ENCODE results near the gene DNAJC18. TPM values are rescaled to one million over a fixed set of nuclear protein-coding genes. Genes with fewer than 3 reads are reported as not detected.

DNAJC18 gene
- polyA plus RNA-seq, 1 experiment, result 17.7 TPM

- ChIA-PET POLR2A (interaction anchor here (1.5 kb wide), 1 partner anchor 44 kb away, joined by 3 read pairs; the partner anchor contains the start of gene PAIP2), CTCF (no interaction called here)
- H3K4me3 ChIP-seq (ENCODE audit: low read depth, low read length), result no peak overlapping the region
- no peak overlapping the region for H3K27ac ChIP-seq (ENCODE audit: low read depth, low read length)
- DNase-seq (ENCODE audit: low read depth, low spot score), result no peak
- TF ChIP-seq CTCF (IDR thresholded peaks at IDR 0.05; ENCODE audit: low read depth, low read length), result no peak
- H3K9me3 ChIP-seq (ENCODE audit: control insufficient read depth, insufficient read depth, low read length), result no peaks in the 10 kb centered on the region; the same call in 1 of the 2 replicates
- no peaks in the 10 kb centered on the region for H3K27me3 ChIP-seq (ENCODE audit: control insufficient read depth, insufficient read depth, low read length)
Observed at GRCh38 chr5:139386050-139386438, 53.3 kb downstream of the DNAJC18 start.

- TF ChIP-seq CTCF (IDR thresholded peaks at IDR 0.05; ENCODE audit: low read depth, low read length), result no peak
- H3K9me3 ChIP-seq (ENCODE audit: control insufficient read depth, insufficient read depth, low read length), result no peaks in the 10 kb centered on the region; the same call in 1 of the 2 replicates
- CTCF ChIA-PET, result no interaction called here
- H3K27me3 ChIP-seq (ENCODE audit: control insufficient read depth, insufficient read depth, low read length), result no peaks in the 10 kb centered on the region
- DNase-seq (ENCODE audit: low read depth, low spot score), result no peak
- POLR2A ChIA-PET, result no interaction called here
- H3K27ac ChIP-seq (ENCODE audit: low read depth, low read length), result no peak overlapping the region
- H3K4me3 ChIP-seq (ENCODE audit: low read depth, low read length), result no peak overlapping the region
Observed at GRCh38 chr5:139385061-139386049, 54.0 kb downstream of the DNAJC18 start.

GRCh38 chr5:139384591-139385051 lies 54.7 kb downstream of the DNAJC18 start:
- CTCF ChIA-PET, result no interaction called here
- no peak for TF ChIP-seq CTCF (IDR thresholded peaks at IDR 0.05; ENCODE audit: low read depth, low read length)
- Histone ChIP-seq H3K27me3 (ENCODE audit: control insufficient read depth, insufficient read depth, low read length) (no peaks in the 10 kb centered on the region), H3K27ac (ENCODE audit: low read depth, low read length) (no peak overlapping the region), H3K9me3 (ENCODE audit: control insufficient read depth, insufficient read depth, low read length) (no peaks in the 10 kb centered on the region; the same call in 1 of the 2 replicates), H3K4me3 (ENCODE audit: low read depth, low read length) (no peak overlapping the region)
- POLR2A ChIA-PET, result no interaction called here
- DNase-seq (ENCODE audit: low read depth, low spot score), result no peak

- ChIA-PET POLR2A (no interaction called here), CTCF (no interaction called here)
Observed at GRCh38 chr5:139383993-139384590, 55.2 kb downstream of the DNAJC18 start.

More at GRCh38 chr5:139383993-139384590, 55.2 kb downstream of the DNAJC18 start:
- DNase-seq (ENCODE audit: low read depth, low spot score), result no peak
- Histone ChIP-seq H3K4me3 (ENCODE audit: low read depth, low read length) (no peak overlapping the region), H3K27ac (ENCODE audit: low read depth, low read length) (no peak overlapping the region), H3K9me3 (ENCODE audit: control insufficient read depth, insufficient read depth, low read length) (no peaks in the 10 kb centered on the region; the same call in 1 of the 2 replicates), H3K27me3 (ENCODE audit: control insufficient read depth, insufficient read depth, low read length) (no peaks in the 10 kb centered on the region)
- no peak for TF ChIP-seq CTCF (IDR thresholded peaks at IDR 0.05; ENCODE audit: low read depth, low read length)
